IPS-NIHi11 (cell line): ENCODE results near the gene CEP170.

Experiments used
- DNase-seq: peaks from one replicate; pipeline ENCODE4 v3.0.0; 2012; ENCODE audit warnings: mixed read lengths, low spot score

Gene CEP170

DNA sequence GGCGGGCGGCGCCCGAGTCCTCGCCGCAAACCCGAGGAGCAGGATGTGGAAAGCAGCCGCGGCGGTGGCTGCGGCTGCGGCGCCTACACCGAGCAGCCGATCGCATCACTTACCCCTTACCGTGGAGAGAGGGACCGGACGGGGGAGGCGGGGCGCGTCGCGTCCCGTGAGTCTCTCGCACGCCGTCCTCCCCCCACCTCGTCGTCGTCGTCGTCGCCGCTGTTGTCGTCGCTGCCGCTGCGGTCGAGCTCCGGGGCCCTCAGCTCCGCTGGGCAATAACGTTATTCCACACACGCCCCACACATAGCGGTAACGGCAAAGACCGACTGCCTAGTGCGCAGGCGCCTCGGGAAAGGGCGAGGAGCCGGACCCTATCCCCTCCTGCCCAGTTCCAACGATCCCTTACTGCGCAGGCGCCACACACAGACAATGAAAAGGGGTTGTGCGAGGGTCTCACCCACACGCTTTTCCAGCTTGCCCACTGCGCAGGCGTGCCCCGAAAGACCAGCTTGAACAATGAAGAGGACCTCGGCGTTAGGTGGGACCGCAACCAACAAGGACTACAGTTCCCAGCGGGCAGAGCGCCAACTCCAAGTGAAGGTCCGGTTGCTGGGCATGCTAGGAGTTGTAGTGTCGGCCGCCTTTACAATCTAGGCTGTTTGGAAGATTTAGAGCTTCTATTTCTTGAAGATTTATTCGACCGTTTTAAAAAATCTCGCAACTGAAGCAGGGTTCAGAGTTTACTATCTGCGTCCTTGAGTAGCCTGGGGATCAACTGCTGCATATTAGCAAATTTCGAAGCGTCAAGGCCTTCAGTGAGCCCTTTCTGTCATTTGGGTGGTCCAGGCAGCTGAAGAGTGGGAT lies at the start of gene CEP170:
CEP170 (minus strand) TSS at position 355 of the 864 bp plus-strand sequence. CDS start 30,001 bp downstream, outside the sequence.
- DNase-seq = peak; percentile 91

DNA sequence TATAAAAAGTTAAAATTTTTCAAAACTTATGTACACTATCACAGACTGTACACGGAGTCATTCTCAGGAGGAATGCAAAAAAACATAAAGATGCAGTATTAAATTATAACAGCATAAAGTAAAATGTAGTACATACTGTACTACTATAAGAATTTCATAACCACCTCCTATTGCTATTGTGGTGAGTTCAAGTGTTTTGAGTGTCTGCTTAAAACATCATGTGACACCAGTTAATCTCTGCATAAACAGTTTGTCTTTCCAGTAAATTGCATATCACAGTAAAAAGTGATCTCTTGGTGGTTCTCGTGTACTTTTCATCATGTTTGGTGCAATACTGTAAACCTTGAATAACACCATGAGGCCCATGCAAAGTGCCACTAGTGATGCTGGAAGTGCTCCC lies 46.0 kb upstream of the CEP170 start:
- DNase-seq = no peak

DNA sequence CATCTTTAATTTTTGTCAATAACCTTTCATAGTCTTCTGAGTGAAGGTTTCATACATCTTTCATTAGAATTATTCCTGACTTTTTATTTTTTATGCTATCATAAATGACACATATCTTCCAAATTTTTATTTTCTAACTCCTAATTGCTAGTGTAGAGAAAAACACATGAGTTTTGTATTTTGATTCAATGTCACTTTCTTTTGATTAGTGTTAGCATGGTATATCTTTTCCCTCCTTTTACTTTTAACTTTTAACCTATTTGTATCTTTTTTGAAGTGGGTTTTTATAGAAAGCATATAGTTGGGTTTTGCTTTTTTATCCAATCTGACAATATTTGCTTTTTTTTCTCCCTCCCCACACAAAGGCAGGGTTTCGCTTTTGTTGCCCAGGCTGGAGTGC lies 44.0 kb upstream of the CEP170 start:
- no peak for DNase-seq

DNA sequence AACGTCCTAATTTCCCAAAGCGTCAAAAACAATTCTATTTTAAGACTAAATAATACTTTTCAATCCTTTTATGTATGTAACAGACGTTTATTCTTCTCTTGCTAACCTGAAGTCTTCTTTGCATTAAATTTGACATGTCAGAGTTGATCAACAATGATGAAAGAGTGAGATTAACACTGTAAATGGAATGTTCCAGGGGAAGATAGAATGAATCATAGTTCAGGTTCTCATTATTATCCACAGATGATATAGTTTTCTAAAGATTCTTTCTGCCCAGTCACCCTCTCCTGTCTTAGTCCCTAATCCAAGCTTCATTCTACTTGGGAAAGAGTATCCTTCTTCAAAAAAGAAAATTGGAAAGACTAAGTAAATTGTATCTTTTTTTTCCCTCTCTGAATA lies 39.6 kb upstream of the CEP170 start:
- DNase-seq = no peak

DNA sequence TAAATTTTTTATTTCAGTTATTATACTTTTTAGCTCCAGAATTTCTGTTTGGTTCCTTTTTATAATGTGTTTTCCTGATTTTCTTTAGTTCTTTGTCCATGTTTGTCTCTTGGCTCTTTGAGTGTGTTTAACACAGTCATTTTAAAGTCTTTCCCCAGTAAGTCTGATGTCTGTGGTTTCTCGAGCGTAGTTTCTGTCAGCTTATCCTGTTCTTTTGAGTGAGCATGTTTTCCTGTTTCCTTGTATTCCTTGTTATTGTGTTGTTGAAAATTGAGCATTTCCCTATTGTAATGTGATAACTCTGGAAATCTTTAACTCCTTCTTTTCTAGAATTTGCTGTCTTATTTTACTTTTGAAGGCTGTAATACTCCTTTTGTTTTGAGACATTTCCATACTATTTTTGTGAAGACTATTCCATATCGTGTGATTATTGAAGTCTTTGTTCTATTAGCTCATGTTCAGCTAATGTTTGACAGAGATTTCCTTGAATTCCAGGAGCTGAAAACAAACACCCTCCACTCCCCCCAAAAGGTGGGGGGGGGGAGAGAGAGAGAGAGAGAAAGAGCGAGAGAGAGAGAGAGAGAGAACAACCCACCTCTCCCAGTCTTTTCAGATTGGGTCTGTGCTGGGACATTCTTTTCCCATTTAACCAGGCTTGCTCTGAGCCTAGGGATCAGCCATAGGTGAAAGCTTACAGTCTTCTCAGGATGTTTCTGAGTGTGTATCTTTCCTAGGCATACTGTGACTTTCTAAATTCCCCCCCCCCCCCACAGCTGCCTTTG lies 39.1 kb upstream of the CEP170 start:
- no peak for DNase-seq

- no peak for DNase-seq
These were observed 37.0 kb upstream of the CEP170 start for GRCh38 chr1:243292117-243292516.

DNA sequence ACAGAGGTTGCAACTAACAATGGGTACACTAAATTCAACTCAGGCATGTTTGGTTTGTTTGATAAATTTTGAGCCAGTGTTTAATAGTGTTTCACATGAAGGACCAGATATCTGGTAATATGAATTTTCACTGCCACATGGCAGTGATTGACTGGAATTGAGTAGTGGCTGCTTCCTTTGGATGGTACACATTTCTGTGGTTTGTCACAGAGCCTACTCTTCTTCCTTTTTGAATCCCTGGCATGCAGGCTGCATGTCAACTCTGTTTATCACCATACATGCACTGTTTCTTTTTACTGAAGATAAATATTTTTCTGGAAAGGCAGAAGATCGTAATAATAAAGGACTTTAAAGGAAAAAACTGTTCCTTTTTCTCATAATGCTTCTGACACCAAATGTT lies 36.2 kb upstream of the CEP170 start:
- DNase-seq = no peak

DNA sequence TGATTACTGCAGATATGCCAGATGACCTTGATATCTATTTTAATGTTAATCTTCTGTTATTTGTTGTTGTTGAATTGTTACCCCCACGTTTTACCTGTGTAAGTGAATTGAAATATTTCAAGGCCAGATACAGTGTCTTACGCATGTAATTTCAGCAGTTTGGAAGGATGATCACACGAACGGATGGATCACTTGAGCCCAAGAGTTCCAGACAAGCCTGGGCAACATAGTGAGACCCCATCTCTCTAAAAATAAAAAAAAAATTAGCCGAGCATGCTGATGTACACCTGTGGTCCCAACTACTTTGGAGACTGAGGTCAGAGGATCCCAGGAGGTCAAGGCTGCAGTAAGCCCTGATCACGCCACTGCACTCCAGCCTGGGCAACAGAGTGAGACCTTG lies 33.0 kb upstream of the CEP170 start:
- no peak for DNase-seq

- DNase-seq = no peak
These were observed 32.6 kb upstream of the CEP170 start for GRCh38 chr1:243287652-243288051.

DNA sequence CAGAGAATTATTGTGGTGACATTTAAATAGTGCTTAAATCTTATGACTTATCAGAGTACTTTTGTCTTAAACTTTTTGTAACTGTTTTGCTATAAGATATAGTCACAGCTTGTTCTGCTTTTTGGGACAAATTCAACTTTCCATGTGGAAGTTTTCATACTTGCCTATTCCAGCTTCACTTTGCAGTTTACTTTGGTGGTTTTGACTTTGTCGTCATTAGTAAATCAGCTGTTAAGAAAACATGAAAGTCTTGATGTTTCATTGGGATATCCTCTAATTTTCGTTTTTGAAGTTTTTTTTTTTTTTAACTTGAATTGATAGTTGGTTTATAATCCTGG lies 32.0 kb upstream of the CEP170 start:
- no peak for DNase-seq

GRCh38 chr1:243286409-243287122 lies 31.5 kb upstream of the CEP170 start:
- DNase-seq = no peak

GRCh38 chr1:243281672-243282071 lies 26.6 kb upstream of the CEP170 start:
- DNase-seq = no peak

DNA sequence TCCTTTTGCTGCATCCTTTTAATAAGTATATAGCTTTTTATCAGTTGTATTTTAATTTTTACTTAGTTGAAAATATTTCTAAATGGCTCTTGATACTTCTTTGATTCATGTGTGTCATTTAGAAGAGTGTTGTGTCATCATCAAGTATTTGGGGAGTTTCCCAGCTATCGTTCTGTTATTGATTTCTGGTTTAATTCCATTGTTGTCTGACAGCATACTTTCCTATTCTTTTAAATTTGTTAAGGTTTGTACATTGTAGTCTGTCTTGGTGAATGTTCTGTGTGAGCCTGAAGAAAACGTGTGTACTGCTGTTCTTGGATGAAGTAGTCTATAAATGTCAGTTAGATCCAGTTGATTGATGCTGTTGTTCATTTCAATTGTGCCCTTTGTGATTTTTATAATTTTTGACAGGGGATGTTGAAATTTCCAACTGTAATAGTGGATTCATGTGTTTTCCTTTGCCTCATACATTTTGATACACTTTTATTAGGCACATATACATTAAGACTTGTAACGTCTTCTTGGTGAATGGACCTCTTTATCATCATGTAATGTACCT lies 25.6 kb upstream of the CEP170 start:
- DNase-seq = no peak

- no peak for DNase-seq
These were observed 20.2 kb upstream of the CEP170 start for GRCh38 chr1:243275316-243275715.

- DNase-seq = no peak
These were observed 18.9 kb upstream of the CEP170 start for GRCh38 chr1:243273945-243274344.

DNA sequence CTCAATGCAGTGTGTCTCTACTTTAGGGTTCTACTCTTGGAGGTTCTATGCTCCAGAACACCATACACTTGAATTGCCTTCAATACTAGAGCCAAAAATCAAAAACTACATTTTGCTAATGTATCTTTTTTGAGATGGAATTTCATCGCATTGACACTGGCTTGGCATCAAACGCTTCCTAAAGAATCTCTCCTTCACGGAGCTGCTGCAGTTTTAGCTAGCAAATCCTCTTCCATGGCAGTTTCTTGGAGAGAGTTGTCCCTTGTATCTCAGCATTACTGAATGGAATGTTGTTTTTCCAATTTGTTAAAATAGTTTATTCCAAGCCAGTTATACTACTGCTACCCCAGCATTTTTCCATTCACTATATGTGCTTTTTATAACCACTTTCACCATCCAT lies 18.4 kb upstream of the CEP170 start:
- no peak for DNase-seq

DNA sequence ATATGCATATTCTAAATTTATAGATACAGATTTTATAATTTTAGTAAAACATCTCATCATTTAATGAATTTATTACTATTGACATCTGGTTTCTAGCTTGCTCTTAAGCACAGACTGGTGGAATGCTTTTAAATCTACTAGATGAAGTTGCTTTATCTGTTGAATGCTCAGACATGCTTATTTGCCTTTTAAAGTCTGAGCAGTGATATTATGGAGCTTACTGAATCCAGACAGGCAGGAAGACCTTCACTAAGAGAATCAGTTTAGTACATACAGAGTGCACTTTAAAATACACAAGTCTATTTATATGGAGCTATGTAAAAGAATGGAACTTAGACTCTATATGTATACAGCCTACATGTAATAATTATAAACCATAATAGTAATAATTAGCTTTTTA lies 17.3 kb upstream of the CEP170 start:
- no peak for DNase-seq

- no peak for DNase-seq
These were observed 16.9 kb upstream of the CEP170 start for GRCh38 chr1:243271996-243272395.

GRCh38 chr1:243270097-243270864 lies 15.2 kb upstream of the CEP170 start:
- no peak for DNase-seq

GRCh38 chr1:243269461-243269801 lies 14.3 kb upstream of the CEP170 start:
- DNase-seq = no peak

DNA sequence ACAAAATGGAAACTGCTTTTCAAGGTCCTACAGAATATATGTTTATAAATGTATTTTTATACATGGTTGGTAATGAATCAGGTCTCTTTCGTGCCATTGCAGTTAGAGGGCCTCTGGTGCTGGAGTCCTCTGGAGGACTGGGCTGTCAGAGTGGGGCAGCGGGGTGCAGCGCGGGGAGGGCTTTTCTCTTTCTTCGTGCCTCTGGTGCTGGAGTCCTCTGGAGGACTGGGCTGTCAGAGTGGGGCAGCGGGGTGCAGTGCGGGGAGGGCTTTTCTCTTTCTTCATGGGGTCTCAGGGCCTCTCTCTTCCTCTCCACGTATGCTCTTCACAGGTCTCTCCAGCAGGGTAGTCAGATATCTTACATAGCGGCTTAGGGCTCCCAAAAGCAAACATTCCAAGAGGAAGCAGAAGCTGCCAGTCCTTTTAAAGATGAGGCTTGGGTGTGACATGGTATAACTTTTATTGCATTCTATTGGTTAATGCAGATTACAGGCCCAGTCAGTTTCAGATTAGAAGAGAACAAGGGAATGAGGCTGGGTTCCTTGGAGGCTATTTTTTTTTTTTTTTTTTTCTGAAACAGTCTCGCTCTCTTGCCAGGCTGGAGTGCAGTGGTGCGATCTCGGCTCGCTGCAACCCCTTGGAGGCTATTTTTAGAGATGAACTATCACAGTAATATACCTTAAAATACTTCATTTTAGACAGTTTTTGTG lies 13.8 kb upstream of the CEP170 start:
- peak; percentile 12 for DNase-seq
